Hepatocyte (in vitro differentiated cells): Measurements from ENCODE around the gene CMA1.

Experiments
- CTCF ChIP-seq: fragments of 200-600 bp; sonication (generic); IDR thresholded peaks from 2 replicates; pipeline ENCODE4 v1.5.1; 2016; ENCODE audit warnings: antibody characterized with exemption, mild to moderate bottlenecking; ENCODE audit not compliant: poor library complexity
- EZH2phosphoT487 ChIP-seq: fragments of 200-600 bp; sonication (generic); IDR thresholded peaks from one replicate; pipeline ENCODE4 v1.6.1; 2018; ENCODE audit warnings: antibody characterized with exemption, mild to moderate bottlenecking, low read depth, moderate library complexity; ENCODE audit not compliant: unreplicated experiment, severe bottlenecking

DNA sequence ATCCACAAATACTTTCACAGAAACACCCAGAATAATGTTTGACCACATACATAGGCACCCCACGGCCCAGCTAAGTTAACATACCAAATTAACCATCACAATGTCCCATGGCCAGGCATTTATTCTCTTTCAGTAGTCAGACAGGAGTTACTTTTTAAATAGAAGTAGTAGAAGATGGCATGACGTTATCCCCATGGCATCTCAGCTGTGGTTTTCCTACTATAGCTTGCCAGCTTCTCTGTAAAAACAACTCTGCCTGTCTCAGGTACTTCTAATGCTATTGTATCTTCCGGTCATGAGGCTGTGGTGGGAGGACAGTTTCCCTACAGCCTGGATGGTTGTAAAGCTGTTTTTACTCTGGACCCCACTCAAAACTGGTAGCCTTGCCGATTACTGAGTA lies 48.7 kb upstream of the CMA1 start:
- TF ChIP-seq CTCF (no peak), EZH2phosphoT487 (no peak)
